GM12878 (cell line): ENCODE data around the gene ETV6. TPM values are rescaled to one million over a fixed set of nuclear protein-coding genes. Genes with fewer than 3 reads are reported as not detected.

Experiments used
- ATF7 ChIP-seq: fragments of 450-650 bp; IDR thresholded peaks from 2 replicates; pipeline ENCODE4 v1.6.1; 2016; ENCODE audit warnings: low read depth, mild to moderate bottlenecking
- BMI1 ChIP-seq: fragments of 450-650 bp; IDR thresholded peaks from 2 replicates; pipeline ENCODE4 v1.6.1; 2016; ENCODE audit warnings: mild to moderate bottlenecking, moderate library complexity, borderline replicate concordance
- E2F4 ChIP-seq: IDR thresholded peaks from 2 replicates; pipeline ENCODE4 v1.6.1; 2012; ENCODE audit warnings: low read depth, low read length, improper control_type of control experiment
- E4F1 ChIP-seq: fragments of 450-650 bp; IDR thresholded peaks from 2 replicates; pipeline ENCODE4 v1.6.1; 2018; ENCODE audit warnings: borderline replicate concordance, mild to moderate bottlenecking; ENCODE audit not compliant: partially characterized antibody
- EED ChIP-seq: sonication (generic); IDR thresholded peaks from 2 replicates; pipeline ENCODE4 v1.6.1; 2016; ENCODE audit warnings: antibody characterized with exemption, low read depth
- EGR1 ChIP-seq, 2 experiments: IDR thresholded peaks; 1 replicate in 1 of 2; 2 replicates in 1 of 2; pipeline ENCODE4 v1.6.1; 2011 to 2012; ENCODE audit warnings: low read depth in 2 of 2, low read length in 2 of 2, borderline replicate concordance in 1 of 2, mild to moderate bottlenecking in 1 of 2, moderate library complexity in 1 of 2
- MYC ChIP-seq: IDR thresholded peaks from 2 replicates; pipeline ENCODE4 v1.6.1; 2011; ENCODE audit warnings: mild to moderate bottlenecking, low read length, moderate library complexity, inconsistent platforms; ENCODE audit not compliant: insufficient read depth, insufficient replicate concordance, insufficient read length, severe bottlenecking
- SMAD5 ChIP-seq: IDR thresholded peaks from 2 replicates; pipeline ENCODE4 v1.6.1; 2016; ENCODE audit warnings: antibody characterized with exemption, low read depth
- STAT3 ChIP-seq: IDR thresholded peaks from 2 replicates; pipeline ENCODE4 v1.6.1; 2011; ENCODE audit warnings: low read depth, low read length, improper control_type of control experiment
- ZBED1 ChIP-seq: IDR thresholded peaks from 2 replicates; pipeline ENCODE4 v1.6.1; 2016; ENCODE audit warnings: borderline replicate concordance
- ZNF217 ChIP-seq: fragments of 450-650 bp; IDR thresholded peaks from 2 replicates; pipeline ENCODE4 v1.6.1; 2017; ENCODE audit warnings: antibody characterized with exemption, mild to moderate bottlenecking
- ZNF622 ChIP-seq: fragments of 450-650 bp; IDR thresholded peaks from 2 replicates; pipeline ENCODE4 v1.6.1; 2017; ENCODE audit warnings: mild to moderate bottlenecking, inconsistent platforms
- polyA plus RNA-seq, 11 experiments: library from polyadenylated mRNA; depleted of rRNA in 4 of 11; unstranded in 6 of 11; stranded (reverse) in 5 of 11; fragments of >200 nt; fragmentation: Nextera tagmentation in 4 of 11; fragmentation: Illumina TruSeq in 1 of 11; extraction: Ambion mirVana in 4 of 11; extraction: Trizol in 1 of 11; gene quantifications; 1 replicate in 1 of 11; 2 replicates in 10 of 11; pipeline versions ENCODE4 v1.2.1 to v1.2.3, GENCODE V29; 2011 to 2016; ENCODE audit warnings: inconsistent platforms in 2 of 11, missing spikeins in 2 of 11, low read depth in 1 of 11
- total RNA-seq, 4 experiments: library from RNA; depleted of rRNA in 3 of 4; stranded (reverse); fragments of >200 nt in 3 of 4; fragmentation: Illumina TruSeq in 1 of 4; extraction: Trizol in 1 of 4; gene quantifications; 2 replicates each; pipeline versions ENCODE4 v1.2.1 to v1.2.3, GENCODE V29; 2013 to 2021
- TF ChIP-seq, protein P1 (sequence below): fragments of 450-650 bp; IDR thresholded peaks from 2 replicates; pipeline ENCODE4 v1.6.1; 2017; ENCODE audit warnings: mild to moderate bottlenecking, moderate library complexity
- TF ChIP-seq, protein P2 (sequence below): fragments of 450-650 bp; IDR thresholded peaks from 2 replicates; pipeline ENCODE4 v1.6.1; 2017; ENCODE audit warnings: mild to moderate bottlenecking, low read depth, inconsistent platforms; ENCODE audit not compliant: poor library complexity, severe bottlenecking
- TF ChIP-seq, protein P3 (sequence below): IDR thresholded peaks from 2 replicates; pipeline ENCODE4 v1.6.1; 2011; ENCODE audit warnings: borderline replicate concordance, low read depth, mild to moderate bottlenecking, moderate library complexity, mixed read lengths, low read length; ENCODE audit not compliant: insufficient read depth; ENCODE audit errors: extremely low read length
- TF ChIP-seq, protein P4 (sequence below): IDR thresholded peaks from 2 replicates; pipeline ENCODE4 v1.6.1; 2011; ENCODE audit warnings: low read depth, low read length, improper control_type of control experiment, borderline replicate concordance

ETV6 gene
- total and polyA plus RNA-seq, 10 of the 15 experiments (the other 5 are each of a cell fraction or from before 2014, with no cell fraction given), result 6.6 to 74.8 (median 24.6) TPM

DNA sequence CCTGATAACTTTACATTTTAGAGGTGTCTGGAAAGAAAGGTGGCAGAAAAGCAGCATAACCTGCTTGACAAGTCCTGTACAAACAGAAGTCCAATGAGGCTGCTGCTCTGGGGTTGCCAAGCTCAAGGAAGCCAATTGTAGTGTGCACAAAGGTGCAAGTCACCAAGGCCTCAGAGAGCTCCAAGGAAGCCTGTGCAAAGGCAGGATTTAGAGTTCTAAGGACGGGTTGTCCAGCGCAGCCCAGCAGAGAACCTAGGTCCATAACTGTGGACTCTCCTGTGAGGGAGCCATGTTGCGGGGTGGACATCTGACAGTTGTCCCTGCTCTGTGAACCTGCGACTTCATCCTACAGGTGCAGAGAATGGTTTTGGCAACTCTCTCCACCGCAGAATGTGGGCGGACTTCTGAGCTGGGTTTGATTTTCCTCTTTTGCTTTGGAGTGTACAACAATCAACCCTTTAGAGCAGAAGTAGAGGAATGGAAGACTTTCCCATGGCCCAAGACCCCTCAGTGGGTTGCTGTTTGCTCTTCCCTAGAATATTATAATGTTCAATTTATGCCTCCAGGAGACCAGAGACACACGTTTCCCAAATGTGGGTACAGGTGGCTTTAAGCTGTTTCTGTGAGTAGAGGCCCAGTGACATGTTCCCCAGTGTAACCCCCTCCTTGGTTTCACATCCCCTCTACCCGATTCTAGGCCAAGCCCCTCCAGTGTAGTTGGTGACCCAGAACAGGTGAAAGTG is 81.0 kb downstream of the ETV6 start (continued):
- TF ChIP-seq, protein P1, sequence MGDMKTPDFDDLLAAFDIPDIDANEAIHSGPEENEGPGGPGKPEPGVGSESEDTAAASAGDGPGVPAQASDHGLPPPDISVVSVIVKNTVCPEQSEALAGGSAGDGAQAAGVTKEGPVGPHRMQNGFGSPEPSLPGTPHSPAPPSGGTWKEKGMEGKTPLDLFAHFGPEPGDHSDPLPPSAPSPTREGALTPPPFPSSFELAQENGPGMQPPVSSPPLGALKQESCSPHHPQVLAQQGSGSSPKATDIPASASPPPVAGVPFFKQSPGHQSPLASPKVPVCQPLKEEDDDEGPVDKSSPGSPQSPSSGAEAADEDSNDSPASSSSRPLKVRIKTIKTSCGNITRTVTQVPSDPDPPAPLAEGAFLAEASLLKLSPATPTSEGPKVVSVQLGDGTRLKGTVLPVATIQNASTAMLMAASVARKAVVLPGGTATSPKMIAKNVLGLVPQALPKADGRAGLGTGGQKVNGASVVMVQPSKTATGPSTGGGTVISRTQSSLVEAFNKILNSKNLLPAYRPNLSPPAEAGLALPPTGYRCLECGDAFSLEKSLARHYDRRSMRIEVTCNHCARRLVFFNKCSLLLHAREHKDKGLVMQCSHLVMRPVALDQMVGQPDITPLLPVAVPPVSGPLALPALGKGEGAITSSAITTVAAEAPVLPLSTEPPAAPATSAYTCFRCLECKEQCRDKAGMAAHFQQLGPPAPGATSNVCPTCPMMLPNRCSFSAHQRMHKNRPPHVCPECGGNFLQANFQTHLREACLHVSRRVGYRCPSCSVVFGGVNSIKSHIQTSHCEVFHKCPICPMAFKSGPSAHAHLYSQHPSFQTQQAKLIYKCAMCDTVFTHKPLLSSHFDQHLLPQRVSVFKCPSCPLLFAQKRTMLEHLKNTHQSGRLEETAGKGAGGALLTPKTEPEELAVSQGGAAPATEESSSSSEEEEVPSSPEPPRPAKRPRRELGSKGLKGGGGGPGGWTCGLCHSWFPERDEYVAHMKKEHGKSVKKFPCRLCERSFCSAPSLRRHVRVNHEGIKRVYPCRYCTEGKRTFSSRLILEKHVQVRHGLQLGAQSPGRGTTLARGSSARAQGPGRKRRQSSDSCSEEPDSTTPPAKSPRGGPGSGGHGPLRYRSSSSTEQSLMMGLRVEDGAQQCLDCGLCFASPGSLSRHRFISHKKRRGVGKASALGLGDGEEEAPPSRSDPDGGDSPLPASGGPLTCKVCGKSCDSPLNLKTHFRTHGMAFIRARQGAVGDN, result peak; percentile 52; the same call in 1 of the 2 replicates
- TF ChIP-seq E4F1 (no peak), SMAD5 (no peak; the same call in none of the 2 replicates), ZBED1 (peak; percentile 28; the same call in 1 of the 2 replicates), ZNF217 (no peak), STAT3 (no peak), BMI1 (no peak), ZNF622 (no peak), MYC (no peak), ATF7 (peak; percentile 44; the same call in 1 of the 2 replicates), EGR1 (IDR thresholded peaks at IDR 0.05; ENCODE audit: borderline replicate concordance in 1 of 2, low read depth in 2 of 2, low read length in 2 of 2) (peak in 1 of 2 experiments; percentile 75; a peak in 2 of 3 replicates), E2F4 (no peak), EED (peak; percentile 90)
- TF ChIP-seq, protein P2, sequence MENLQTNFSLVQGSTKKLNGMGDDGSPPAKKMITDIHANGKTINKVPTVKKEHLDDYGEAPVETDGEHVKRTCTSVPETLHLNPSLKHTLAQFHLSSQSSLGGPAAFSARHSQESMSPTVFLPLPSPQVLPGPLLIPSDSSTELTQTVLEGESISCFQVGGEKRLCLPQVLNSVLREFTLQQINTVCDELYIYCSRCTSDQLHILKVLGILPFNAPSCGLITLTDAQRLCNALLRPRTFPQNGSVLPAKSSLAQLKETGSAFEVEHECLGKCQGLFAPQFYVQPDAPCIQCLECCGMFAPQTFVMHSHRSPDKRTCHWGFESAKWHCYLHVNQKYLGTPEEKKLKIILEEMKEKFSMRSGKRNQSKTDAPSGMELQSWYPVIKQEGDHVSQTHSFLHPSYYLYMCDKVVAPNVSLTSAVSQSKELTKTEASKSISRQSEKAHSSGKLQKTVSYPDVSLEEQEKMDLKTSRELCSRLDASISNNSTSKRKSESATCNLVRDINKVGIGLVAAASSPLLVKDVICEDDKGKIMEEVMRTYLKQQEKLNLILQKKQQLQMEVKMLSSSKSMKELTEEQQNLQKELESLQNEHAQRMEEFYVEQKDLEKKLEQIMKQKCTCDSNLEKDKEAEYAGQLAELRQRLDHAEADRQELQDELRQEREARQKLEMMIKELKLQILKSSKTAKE, result no peak
- TF ChIP-seq, protein P3, sequence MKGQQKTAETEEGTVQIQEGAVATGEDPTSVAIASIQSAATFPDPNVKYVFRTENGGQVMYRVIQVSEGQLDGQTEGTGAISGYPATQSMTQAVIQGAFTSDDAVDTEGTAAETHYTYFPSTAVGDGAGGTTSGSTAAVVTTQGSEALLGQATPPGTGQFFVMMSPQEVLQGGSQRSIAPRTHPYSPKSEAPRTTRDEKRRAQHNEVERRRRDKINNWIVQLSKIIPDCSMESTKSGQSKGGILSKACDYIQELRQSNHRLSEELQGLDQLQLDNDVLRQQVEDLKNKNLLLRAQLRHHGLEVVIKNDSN, result no peak
- TF ChIP-seq, protein P4, sequence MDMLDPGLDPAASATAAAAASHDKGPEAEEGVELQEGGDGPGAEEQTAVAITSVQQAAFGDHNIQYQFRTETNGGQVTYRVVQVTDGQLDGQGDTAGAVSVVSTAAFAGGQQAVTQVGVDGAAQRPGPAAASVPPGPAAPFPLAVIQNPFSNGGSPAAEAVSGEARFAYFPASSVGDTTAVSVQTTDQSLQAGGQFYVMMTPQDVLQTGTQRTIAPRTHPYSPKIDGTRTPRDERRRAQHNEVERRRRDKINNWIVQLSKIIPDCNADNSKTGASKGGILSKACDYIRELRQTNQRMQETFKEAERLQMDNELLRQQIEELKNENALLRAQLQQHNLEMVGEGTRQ, result no peak
